H9 (cell line): Measurements from ENCODE around the gene SPIN1. TPM values are rescaled to one million over a fixed set of nuclear protein-coding genes. Genes with fewer than 3 reads are reported as not detected.

ENCODE experiments used
- DNase-seq: peaks from one replicate; pipeline ENCODE4 v3.0.0-alpha.2; 2017
- H2AFZ ChIP-seq: one replicate; pipeline ENCODE4 v1.6.1; 2013; ENCODE audit warnings: mild to moderate bottlenecking, low read length, control low read depth, moderate library complexity
- H2AK5ac ChIP-seq: 2 replicates; pipeline ENCODE4 v1.6.1; 2013; ENCODE audit warnings: low read length, control low read depth, mixed read lengths; ENCODE audit not compliant: insufficient read length
- H2BK120ac ChIP-seq: one replicate; pipeline ENCODE4 v1.6.1; 2013; ENCODE audit warnings: low read depth, mild to moderate bottlenecking, low read length, control low read depth, inconsistent platforms; ENCODE audit not compliant: poor library complexity, severe bottlenecking
- H2BK12ac ChIP-seq: 2 replicates; pipeline ENCODE4 v1.6.1; 2013; ENCODE audit warnings: low read length, control low read depth, mixed read lengths, low read depth; ENCODE audit not compliant: insufficient read length
- H2BK15ac ChIP-seq: 2 replicates; pipeline ENCODE4 v1.6.1; 2013; ENCODE audit warnings: low read depth, low read length, control low read depth
- H2BK20ac ChIP-seq: one replicate; pipeline ENCODE4 v1.6.1; 2013; ENCODE audit warnings: low read depth, mild to moderate bottlenecking, low read length, control low read depth, inconsistent platforms; ENCODE audit not compliant: poor library complexity, severe bottlenecking
- H2BK5ac ChIP-seq: 2 replicates; pipeline ENCODE4 v1.6.1; 2013; ENCODE audit warnings: low read length, control low read depth, mixed read lengths; ENCODE audit not compliant: insufficient read length
- H3K14ac ChIP-seq: 2 replicates; pipeline ENCODE4 v1.6.1; 2013; ENCODE audit warnings: low read length, control low read depth; ENCODE audit not compliant: insufficient read depth
- H3K18ac ChIP-seq: 2 replicates; pipeline ENCODE4 v1.6.1; 2013; ENCODE audit warnings: low read depth, mild to moderate bottlenecking, mixed read lengths, low read length, control low read depth; ENCODE audit not compliant: insufficient read length
- H3K23ac ChIP-seq: 2 replicates; pipeline ENCODE4 v1.6.1; 2013; ENCODE audit warnings: low read length, control low read depth, mixed read lengths, low read depth; ENCODE audit not compliant: insufficient read length
- H3K23me2 ChIP-seq: 2 replicates; pipeline ENCODE4 v1.6.1; 2013; ENCODE audit warnings: low read depth, mild to moderate bottlenecking, mixed read lengths, low read length, control low read depth; ENCODE audit not compliant: insufficient read length, poor library complexity, severe bottlenecking
- H3K27ac ChIP-seq: 2 replicates; pipeline ENCODE4 v1.5.1; 2013; ENCODE audit warnings: low read length, control low read depth, mixed read lengths, low read depth; ENCODE audit not compliant: insufficient read length
- H3K27me3 ChIP-seq: 2 replicates; pipeline ENCODE4 v1.6.1; 2013; ENCODE audit warnings: low read length, control low read depth, inconsistent platforms; ENCODE audit not compliant: insufficient read depth
- H3K4ac ChIP-seq: 2 replicates; pipeline ENCODE4 v1.6.1; 2013; ENCODE audit warnings: low read depth, mild to moderate bottlenecking, control low read depth, inconsistent platforms, low read length, moderate library complexity
- H3K4me1 ChIP-seq: 2 replicates; pipeline ENCODE4 v1.6.1; 2013; ENCODE audit warnings: low read length, control low read depth, inconsistent platforms; ENCODE audit not compliant: insufficient read depth
- H3K4me2 ChIP-seq: 2 replicates; pipeline ENCODE4 v1.6.1; 2013; ENCODE audit warnings: low read length, control low read depth, mixed read lengths; ENCODE audit not compliant: insufficient read length, insufficient read depth
- H3K56ac ChIP-seq: 2 replicates; pipeline ENCODE4 v1.6.1; 2013; ENCODE audit warnings: low read depth, mild to moderate bottlenecking, mixed read lengths, low read length, control low read depth; ENCODE audit not compliant: insufficient read length
- H3K79me1 ChIP-seq: 2 replicates; pipeline ENCODE4 v1.6.1; 2013; ENCODE audit warnings: low read depth, mild to moderate bottlenecking, moderate library complexity, low read length, control low read depth, inconsistent platforms; ENCODE audit not compliant: insufficient read depth, poor library complexity, severe bottlenecking
- H3K79me2 ChIP-seq: 2 replicates; pipeline ENCODE4 v1.6.1; 2013; ENCODE audit warnings: low read length, control low read depth, inconsistent platforms; ENCODE audit not compliant: insufficient read depth
- H3K9ac ChIP-seq: 2 replicates; pipeline ENCODE4 v1.6.1; 2013; ENCODE audit warnings: low read length, control low read depth, mixed read lengths; ENCODE audit not compliant: insufficient read length; ENCODE audit errors: extremely low read depth
- H3K9me3 ChIP-seq: one replicate; pipeline ENCODE4 v1.6.1; 2013; ENCODE audit warnings: low read depth, low read length, inconsistent platforms; ENCODE audit not compliant: control insufficient read depth
- H3T11ph ChIP-seq: one replicate; pipeline ENCODE4 v1.6.1; 2013; ENCODE audit warnings: mild to moderate bottlenecking, low read length, control low read depth, inconsistent platforms
- H4K20me1 ChIP-seq: one replicate; pipeline ENCODE4 v1.6.1; 2013; ENCODE audit not compliant: control insufficient read depth, insufficient read length, insufficient read depth
- H4K5ac ChIP-seq: 2 replicates; pipeline ENCODE4 v1.6.1; 2013; ENCODE audit warnings: low read depth, mild to moderate bottlenecking, mixed read lengths, low read length, control low read depth; ENCODE audit not compliant: insufficient read length
- H4K8ac ChIP-seq: replicated peaks from 2 replicates; pipeline ENCODE4 v1.6.1; 2013; ENCODE audit warnings: low read length, control low read depth, mixed read lengths, low read depth; ENCODE audit not compliant: insufficient read length
- H4K91ac ChIP-seq: 2 replicates; pipeline ENCODE4 v1.6.1; 2013; ENCODE audit warnings: low read depth, mild to moderate bottlenecking, moderate library complexity, mixed read lengths, low read length, control low read depth; ENCODE audit not compliant: insufficient read length
- H3K27ac Mint-ChIP-seq, 3 experiments: 2 replicates in 2 of 3; 3 replicates in 1 of 3; pipeline ENCODE4 v1.8.0; 2020 to 2021; ENCODE audit warnings: mixed read lengths in 3 of 3, mild to moderate bottlenecking in 1 of 3, moderate library complexity in 1 of 3
- H3K27me3 Mint-ChIP-seq: 2 replicates; pipeline ENCODE4 v1.8.0; 2021; ENCODE audit warnings: low read depth, mild to moderate bottlenecking, moderate library complexity, mixed read lengths
- H3K36me3 Mint-ChIP-seq, 3 experiments: 2 replicates in 2 of 3; 3 replicates in 1 of 3; pipeline ENCODE4 v1.8.0; 2020 to 2021; ENCODE audit warnings: low read depth in 3 of 3, mixed read lengths in 3 of 3; ENCODE audit not compliant: insufficient read depth in 1 of 3
- H3K4me1 Mint-ChIP-seq, 2 experiments: 2 replicates each; pipeline ENCODE4 v1.8.0; 2020; ENCODE audit warnings: mixed read lengths in 2 of 2
- H3K4me3 Mint-ChIP-seq, 2 experiments: 2 replicates in 1 of 2; 3 replicates in 1 of 2; pipeline ENCODE4 v1.8.0; 2020 to 2021; ENCODE audit warnings: mild to moderate bottlenecking in 2 of 2, mixed read lengths in 2 of 2, moderate library complexity in 1 of 2
- H3K9me3 Mint-ChIP-seq, 2 experiments: 2 replicates in 1 of 2; 3 replicates in 1 of 2; pipeline ENCODE4 v1.8.0; 2020; ENCODE audit warnings: mild to moderate bottlenecking in 2 of 2, mixed read lengths in 2 of 2, moderate library complexity in 1 of 2
- CTCF ChIP-seq: fragments of 200-600 bp; sonication (generic); conservative IDR thresholded peaks from 3 replicates; pipeline ENCODE4 v1.8.0; 2021; ENCODE audit warnings: antibody characterized with exemption, mild to moderate bottlenecking
- WGBS: extraction: QIAGEN DNeasy Blood & Tissue Kit; methylation state at CpG from one replicate; pipeline ENCODE4 v1.1.7; 2013; ENCODE audit warnings: missing lambda C conversion rate, low lambda C conversion rate, mixed read lengths; ENCODE audit not compliant: insufficient read length; ENCODE audit errors: extremely low coverage; 5-methylcytosine and 5-hydroxymethylcytosine counted together
- total RNA-seq: library from RNA; stranded (reverse); gene quantifications from 2 replicates; pipeline ENCODE4 v1.2.1, GENCODE V29; 2021

SPIN1 gene
- total RNA-seq, 1 experiment from 2014 or later = 136 TPM

- peaks cover 19 to 22% of the 10 kb centered on the region in 2 experiments for H3K4me1 Mint-ChIP-seq
- no peak overlapping the region for H3K27ac ChIP-seq
- H3K4me1 ChIP-seq = peaks cover 5% of the 10 kb centered on the region
- H2BK20ac ChIP-seq = no peak overlapping the region
- no peak overlapping the region for H3K56ac ChIP-seq
- H3K27ac Mint-ChIP-seq = peak overlapping the region; percentile 9 to 57 (median 25); a peak in 2 of 7 replicates
- no peak overlapping the region for H3K4me2 ChIP-seq
- no peak overlapping the region for H3K4me3 Mint-ChIP-seq
- peaks cover 23 to 71% (median 70%) of the 10 kb centered on the region in 3 experiments for H3K36me3 Mint-ChIP-seq
- no peak overlapping the region for H2BK12ac ChIP-seq
- H3K9me3 ChIP-seq = no peaks in the 10 kb centered on the region
- peaks cover 6% of the 10 kb centered on the region for H3K79me1 ChIP-seq
- no peak overlapping the region for H4K91ac ChIP-seq
- peaks cover 22% of the 10 kb centered on the region; the same call in 1 of the 2 replicates for H3K79me2 ChIP-seq
- no peak overlapping the region for H4K5ac ChIP-seq
- no peak overlapping the region for H2BK15ac ChIP-seq
- no peak overlapping the region for H3K4ac ChIP-seq
- H3K14ac ChIP-seq = no peak overlapping the region
- no peak overlapping the region for H3T11ph ChIP-seq
- no peak overlapping the region for H2BK5ac ChIP-seq
- no peaks in the 10 kb centered on the region for H4K20me1 ChIP-seq
- no peak for DNase-seq
- no peak overlapping the region for H2AK5ac ChIP-seq
- no peak overlapping the region for H2BK120ac ChIP-seq
- no peaks in the 10 kb centered on the region for H3K9me3 Mint-ChIP-seq
- no peak for TF ChIP-seq CTCF
- H2AFZ ChIP-seq = no peak overlapping the region
- H3K18ac ChIP-seq = no peak overlapping the region
- no CpG with 5 or more reads among the region's 5 CpGs for WGBS
- no peak overlapping the region for H3K9ac ChIP-seq
- H3K27me3 Mint-ChIP-seq = no peaks in the 10 kb centered on the region
- H4K8ac ChIP-seq = no peak overlapping the region
- H3K27me3 ChIP-seq = no peaks in the 10 kb centered on the region
- no peak overlapping the region for H3K23ac ChIP-seq
- H3K23me2 ChIP-seq = no peaks in the 10 kb centered on the region
These were observed 45.5 kb downstream of the SPIN1 start for GRCh38 chr9:88433583-88434255.
